SK-N-SH (cell line): ENCODE data around the gene CDK14.

ENCODE experiments used
- CHD2 ChIP-seq: fragments of 150-350 bp; IDR thresholded peaks from 2 replicates; pipeline ENCODE4 v1.6.1; 2018; ENCODE audit warnings: low read length; ENCODE audit not compliant: partially characterized antibody
- EP300 ChIP-seq, 2 experiments: IDR thresholded peaks; 2 replicates each; pipeline versions ENCODE4 v1.4.0 to v1.6.1; 2012; ENCODE audit warnings: borderline replicate concordance in 1 of 2, low read depth in 1 of 2, low read length in 1 of 2
- FOXM1 ChIP-seq: IDR thresholded peaks from 2 replicates; pipeline ENCODE4 v1.4.0; 2012; ENCODE audit warnings: low read depth, mild to moderate bottlenecking
- RAD21 ChIP-seq: IDR thresholded peaks from 2 replicates; pipeline ENCODE4 v1.6.1; 2012; ENCODE audit warnings: mild to moderate bottlenecking, low read length
- RFX5 ChIP-seq: IDR thresholded peaks from 2 replicates; pipeline ENCODE4 v1.6.1; 2012; ENCODE audit warnings: mild to moderate bottlenecking, improper control_type of control experiment, low read length
- SIN3A ChIP-seq: IDR thresholded peaks from 2 replicates; pipeline ENCODE4 v1.6.1; 2012; ENCODE audit warnings: low read depth, mild to moderate bottlenecking, low read length, moderate library complexity, borderline replicate concordance
- TF ChIP-seq, protein P1 (sequence below): fragments of 200-600 bp; sonication (generic); IDR thresholded peaks from 2 replicates; pipeline ENCODE4 v1.6.1; 2017; ENCODE audit warnings: antibody characterized with exemption, mild to moderate bottlenecking, moderate library complexity
- TF ChIP-seq, protein P2 (sequence below): IDR thresholded peaks from 2 replicates; pipeline ENCODE4 v1.4.0; 2012; ENCODE audit warnings: low read depth
- TF ChIP-seq, protein P3 (sequence below): IDR thresholded peaks from 2 replicates; pipeline ENCODE4 v1.6.1; 2012; ENCODE audit warnings: mild to moderate bottlenecking, low read depth, low read length, moderate library complexity
- TF ChIP-seq, protein P4 (sequence below): fragments of 150-350 bp; IDR thresholded peaks from 2 replicates; pipeline ENCODE4 v1.6.1; 2016; ENCODE audit warnings: mild to moderate bottlenecking, low read depth, low read length

DNA sequence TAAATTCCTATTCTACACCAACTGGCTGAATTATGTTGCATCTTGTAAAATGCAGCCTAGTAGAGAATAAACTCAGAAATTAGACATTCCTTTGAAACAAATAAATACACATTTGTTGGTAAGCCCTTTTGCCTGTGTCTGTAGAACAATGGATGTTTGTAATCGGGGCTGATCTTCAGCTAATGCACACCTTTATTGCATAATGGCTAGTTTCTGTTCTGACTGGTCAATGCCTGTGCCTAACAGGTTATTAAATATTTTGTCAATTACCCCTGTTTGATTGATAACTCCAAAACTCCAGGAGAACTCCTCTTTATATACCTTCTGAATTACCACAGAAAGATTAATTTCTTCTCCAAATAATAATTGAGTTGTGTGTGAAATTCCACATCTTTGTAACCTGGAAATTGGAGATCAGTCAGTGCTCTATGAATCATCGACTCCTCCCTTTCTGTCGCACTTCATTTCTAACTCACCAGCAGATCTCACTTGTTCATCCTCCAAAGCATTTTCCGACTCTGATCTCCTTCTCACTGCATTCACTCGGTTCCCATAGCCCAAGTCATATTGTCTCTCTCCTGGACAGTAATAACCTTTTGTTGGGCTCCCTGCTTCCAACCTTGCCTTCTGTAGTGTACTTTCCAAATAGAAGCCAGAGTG, 472.1 kb downstream of the CDK14 start:
- TF ChIP-seq, protein P1, sequence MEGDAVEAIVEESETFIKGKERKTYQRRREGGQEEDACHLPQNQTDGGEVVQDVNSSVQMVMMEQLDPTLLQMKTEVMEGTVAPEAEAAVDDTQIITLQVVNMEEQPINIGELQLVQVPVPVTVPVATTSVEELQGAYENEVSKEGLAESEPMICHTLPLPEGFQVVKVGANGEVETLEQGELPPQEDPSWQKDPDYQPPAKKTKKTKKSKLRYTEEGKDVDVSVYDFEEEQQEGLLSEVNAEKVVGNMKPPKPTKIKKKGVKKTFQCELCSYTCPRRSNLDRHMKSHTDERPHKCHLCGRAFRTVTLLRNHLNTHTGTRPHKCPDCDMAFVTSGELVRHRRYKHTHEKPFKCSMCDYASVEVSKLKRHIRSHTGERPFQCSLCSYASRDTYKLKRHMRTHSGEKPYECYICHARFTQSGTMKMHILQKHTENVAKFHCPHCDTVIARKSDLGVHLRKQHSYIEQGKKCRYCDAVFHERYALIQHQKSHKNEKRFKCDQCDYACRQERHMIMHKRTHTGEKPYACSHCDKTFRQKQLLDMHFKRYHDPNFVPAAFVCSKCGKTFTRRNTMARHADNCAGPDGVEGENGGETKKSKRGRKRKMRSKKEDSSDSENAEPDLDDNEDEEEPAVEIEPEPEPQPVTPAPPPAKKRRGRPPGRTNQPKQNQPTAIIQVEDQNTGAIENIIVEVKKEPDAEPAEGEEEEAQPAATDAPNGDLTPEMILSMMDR: no peak
- TF ChIP-seq, protein P2, sequence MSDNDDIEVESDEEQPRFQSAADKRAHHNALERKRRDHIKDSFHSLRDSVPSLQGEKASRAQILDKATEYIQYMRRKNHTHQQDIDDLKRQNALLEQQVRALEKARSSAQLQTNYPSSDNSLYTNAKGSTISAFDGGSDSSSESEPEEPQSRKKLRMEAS: no peak
- no peak for TF ChIP-seq RAD21
- TF ChIP-seq, protein P3, sequence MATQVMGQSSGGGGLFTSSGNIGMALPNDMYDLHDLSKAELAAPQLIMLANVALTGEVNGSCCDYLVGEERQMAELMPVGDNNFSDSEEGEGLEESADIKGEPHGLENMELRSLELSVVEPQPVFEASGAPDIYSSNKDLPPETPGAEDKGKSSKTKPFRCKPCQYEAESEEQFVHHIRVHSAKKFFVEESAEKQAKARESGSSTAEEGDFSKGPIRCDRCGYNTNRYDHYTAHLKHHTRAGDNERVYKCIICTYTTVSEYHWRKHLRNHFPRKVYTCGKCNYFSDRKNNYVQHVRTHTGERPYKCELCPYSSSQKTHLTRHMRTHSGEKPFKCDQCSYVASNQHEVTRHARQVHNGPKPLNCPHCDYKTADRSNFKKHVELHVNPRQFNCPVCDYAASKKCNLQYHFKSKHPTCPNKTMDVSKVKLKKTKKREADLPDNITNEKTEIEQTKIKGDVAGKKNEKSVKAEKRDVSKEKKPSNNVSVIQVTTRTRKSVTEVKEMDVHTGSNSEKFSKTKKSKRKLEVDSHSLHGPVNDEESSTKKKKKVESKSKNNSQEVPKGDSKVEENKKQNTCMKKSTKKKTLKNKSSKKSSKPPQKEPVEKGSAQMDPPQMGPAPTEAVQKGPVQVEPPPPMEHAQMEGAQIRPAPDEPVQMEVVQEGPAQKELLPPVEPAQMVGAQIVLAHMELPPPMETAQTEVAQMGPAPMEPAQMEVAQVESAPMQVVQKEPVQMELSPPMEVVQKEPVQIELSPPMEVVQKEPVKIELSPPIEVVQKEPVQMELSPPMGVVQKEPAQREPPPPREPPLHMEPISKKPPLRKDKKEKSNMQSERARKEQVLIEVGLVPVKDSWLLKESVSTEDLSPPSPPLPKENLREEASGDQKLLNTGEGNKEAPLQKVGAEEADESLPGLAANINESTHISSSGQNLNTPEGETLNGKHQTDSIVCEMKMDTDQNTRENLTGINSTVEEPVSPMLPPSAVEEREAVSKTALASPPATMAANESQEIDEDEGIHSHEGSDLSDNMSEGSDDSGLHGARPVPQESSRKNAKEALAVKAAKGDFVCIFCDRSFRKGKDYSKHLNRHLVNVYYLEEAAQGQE: no peak
- no peak for TF ChIP-seq RFX5
- TF ChIP-seq FOXM1: no peak
- no peak for TF ChIP-seq SIN3A
- no peak for TF ChIP-seq CHD2
- TF ChIP-seq, protein P4, sequence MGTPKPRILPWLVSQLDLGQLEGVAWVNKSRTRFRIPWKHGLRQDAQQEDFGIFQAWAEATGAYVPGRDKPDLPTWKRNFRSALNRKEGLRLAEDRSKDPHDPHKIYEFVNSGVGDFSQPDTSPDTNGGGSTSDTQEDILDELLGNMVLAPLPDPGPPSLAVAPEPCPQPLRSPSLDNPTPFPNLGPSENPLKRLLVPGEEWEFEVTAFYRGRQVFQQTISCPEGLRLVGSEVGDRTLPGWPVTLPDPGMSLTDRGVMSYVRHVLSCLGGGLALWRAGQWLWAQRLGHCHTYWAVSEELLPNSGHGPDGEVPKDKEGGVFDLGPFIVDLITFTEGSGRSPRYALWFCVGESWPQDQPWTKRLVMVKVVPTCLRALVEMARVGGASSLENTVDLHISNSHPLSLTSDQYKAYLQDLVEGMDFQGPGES: no peak
- TF ChIP-seq EP300 (IDR thresholded peaks at IDR 0.05; ENCODE audit: borderline replicate concordance in 1 of 2, low read depth in 1 of 2, low read length in 1 of 2): no peak
